MM.1S (cell line): ENCODE results near the gene TSPAN7.

Source experiments
- DNase-seq: peaks from one replicate; pipeline ENCODE4 v3.0.0-alpha.2; 2015
- H2AFZ ChIP-seq: fragments of 300-600 bp; sonication (generic); 2 replicates; pipeline ENCODE4 v1.6.0; 2016; ENCODE audit warnings: antibody characterized with exemption, low read length
- H3F3A ChIP-seq: fragments of 300-600 bp; sonication (generic); 2 replicates; pipeline ENCODE4 v1.6.1; 2016; ENCODE audit warnings: mild to moderate bottlenecking, antibody characterized with exemption, low read length, moderate library complexity, mixed read lengths; ENCODE audit not compliant: insufficient read depth
- H3K27ac ChIP-seq: fragments of 300-600 bp; sonication (generic); 2 replicates; pipeline ENCODE4 v1.5.1; 2016; ENCODE audit warnings: mild to moderate bottlenecking, low read length
- H3K27me3 ChIP-seq: fragments of 300-600 bp; sonication (generic); replicated peaks from 2 replicates; pipeline ENCODE4 v1.6.0; 2016; ENCODE audit warnings: low read length; ENCODE audit not compliant: insufficient read depth
- H3K36me3 ChIP-seq: fragments of 300-600 bp; sonication (generic); replicated peaks from 2 replicates; pipeline ENCODE4 v1.6.1; 2016; ENCODE audit warnings: mild to moderate bottlenecking, low read length, mixed read lengths; ENCODE audit not compliant: insufficient read depth
- H3K4me1 ChIP-seq: fragments of 300-600 bp; sonication (generic); 2 replicates; pipeline ENCODE4 v1.6.1; 2016; ENCODE audit warnings: low read length, mixed read lengths
- H3K4me2 ChIP-seq: fragments of 300-600 bp; sonication (generic); 2 replicates; pipeline ENCODE4 v1.6.0; 2016; ENCODE audit warnings: low read depth, low read length
- H3K4me3 ChIP-seq: fragments of 300-600 bp; sonication (generic); 2 replicates; pipeline ENCODE4 v1.5.1; 2016; ENCODE audit warnings: low read length, mixed read lengths
- H3K79me2 ChIP-seq: fragments of 300-600 bp; sonication (generic); 2 replicates; pipeline ENCODE4 v1.6.1; 2016; ENCODE audit warnings: mixed run types, low read length, mixed read lengths
- H3K9ac ChIP-seq: fragments of 300-600 bp; sonication (generic); 2 replicates; pipeline ENCODE4 v1.6.1; 2016; ENCODE audit warnings: low read length, mixed read lengths
- H3K9me2 ChIP-seq: fragments of 300-600 bp; sonication (generic); replicated peaks from 2 replicates; pipeline ENCODE4 v1.6.1; 2016; ENCODE audit warnings: mild to moderate bottlenecking, low read length, mixed read lengths; ENCODE audit not compliant: insufficient read depth
- H3K9me3 ChIP-seq: fragments of 300-600 bp; sonication (generic); replicated peaks from 2 replicates; pipeline ENCODE4 v1.6.1; 2016; ENCODE audit warnings: mild to moderate bottlenecking, low read length, mixed read lengths; ENCODE audit not compliant: insufficient read depth
- H4K20me1 ChIP-seq: fragments of 300-600 bp; sonication (generic); 2 replicates; pipeline ENCODE4 v1.6.1; 2016; ENCODE audit warnings: mild to moderate bottlenecking, low read length, moderate library complexity, mixed read lengths; ENCODE audit not compliant: insufficient read depth
- EZH2 ChIP-seq: fragments of 300-600 bp; sonication (generic); optimal IDR thresholded peaks from 2 replicates; pipeline ENCODE3; 2017; ENCODE audit warnings: low read depth, mild to moderate bottlenecking, antibody characterized with exemption, low read length, mixed read lengths
- EZH2phosphoT487 ChIP-seq: fragments of 300-600 bp; sonication (generic); IDR thresholded peaks from 2 replicates; pipeline ENCODE4 v1.6.1; 2018; ENCODE audit warnings: antibody characterized with exemption, low read length
- TF ChIP-seq, protein P1 (sequence below): fragments of 300-600 bp; sonication (generic); IDR thresholded peaks from 2 replicates; pipeline ENCODE4 v1.5.1; 2016; ENCODE audit warnings: antibody characterized with exemption, low read length, mixed read lengths

Gene TSPAN7

DNA sequence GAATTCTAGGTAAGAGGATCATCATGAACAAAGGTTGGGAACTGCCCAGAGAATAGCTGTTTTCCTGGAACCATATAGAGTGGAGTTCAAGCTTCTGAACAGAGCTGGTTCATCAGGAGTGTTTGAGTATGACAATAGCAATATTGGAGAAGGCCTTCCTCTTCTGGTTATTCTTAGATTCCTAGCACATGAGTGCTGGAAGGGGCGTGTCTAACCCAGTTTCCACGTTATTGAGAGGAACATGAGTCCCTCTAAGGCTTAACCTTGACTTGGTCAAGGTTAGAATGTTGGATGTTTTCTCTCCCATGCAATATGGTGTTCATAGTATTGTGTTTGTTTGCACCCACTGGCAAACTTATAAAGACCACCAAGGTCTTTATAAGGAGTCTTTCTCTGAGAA, 101.3 kb downstream of the TSPAN7 start:
- H3K27me3 ChIP-seq = no peaks in the 10 kb centered on the region
- H3K79me2 ChIP-seq = no peaks in the 10 kb centered on the region
- TF ChIP-seq, protein P1, sequence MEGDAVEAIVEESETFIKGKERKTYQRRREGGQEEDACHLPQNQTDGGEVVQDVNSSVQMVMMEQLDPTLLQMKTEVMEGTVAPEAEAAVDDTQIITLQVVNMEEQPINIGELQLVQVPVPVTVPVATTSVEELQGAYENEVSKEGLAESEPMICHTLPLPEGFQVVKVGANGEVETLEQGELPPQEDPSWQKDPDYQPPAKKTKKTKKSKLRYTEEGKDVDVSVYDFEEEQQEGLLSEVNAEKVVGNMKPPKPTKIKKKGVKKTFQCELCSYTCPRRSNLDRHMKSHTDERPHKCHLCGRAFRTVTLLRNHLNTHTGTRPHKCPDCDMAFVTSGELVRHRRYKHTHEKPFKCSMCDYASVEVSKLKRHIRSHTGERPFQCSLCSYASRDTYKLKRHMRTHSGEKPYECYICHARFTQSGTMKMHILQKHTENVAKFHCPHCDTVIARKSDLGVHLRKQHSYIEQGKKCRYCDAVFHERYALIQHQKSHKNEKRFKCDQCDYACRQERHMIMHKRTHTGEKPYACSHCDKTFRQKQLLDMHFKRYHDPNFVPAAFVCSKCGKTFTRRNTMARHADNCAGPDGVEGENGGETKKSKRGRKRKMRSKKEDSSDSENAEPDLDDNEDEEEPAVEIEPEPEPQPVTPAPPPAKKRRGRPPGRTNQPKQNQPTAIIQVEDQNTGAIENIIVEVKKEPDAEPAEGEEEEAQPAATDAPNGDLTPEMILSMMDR = no peak
- no peak for TF ChIP-seq EZH2
- no peaks in the 10 kb centered on the region for H4K20me1 ChIP-seq
- H3K4me3 ChIP-seq = no peak overlapping the region
- H3K9me3 ChIP-seq = no peaks in the 10 kb centered on the region
- no peak for DNase-seq
- H2AFZ ChIP-seq = no peak overlapping the region
- H3K4me2 ChIP-seq = no peak overlapping the region
- no peaks in the 10 kb centered on the region for H3K9me2 ChIP-seq
- no peak overlapping the region for H3K9ac ChIP-seq
- no peaks in the 10 kb centered on the region for H3K36me3 ChIP-seq
- H3K27ac ChIP-seq = no peak overlapping the region
- H3K4me1 ChIP-seq = peaks cover 23% of the 10 kb centered on the region
- H3F3A ChIP-seq = no peaks in the 10 kb centered on the region; the same call in 1 of the 2 replicates

- DNase-seq = peak; percentile 30
- Histone ChIP-seq H2AFZ (no peak overlapping the region), H3K27me3 (no peaks in the 10 kb centered on the region), H3K4me3 (no peak overlapping the region), H3K4me1 (peaks cover 25% of the 10 kb centered on the region), H3K36me3 (no peaks in the 10 kb centered on the region), H3K9me3 (no peaks in the 10 kb centered on the region), H4K20me1 (no peaks in the 10 kb centered on the region), H3K4me2 (no peak overlapping the region), H3K79me2 (no peaks in the 10 kb centered on the region), H3K9me2 (no peaks in the 10 kb centered on the region), H3K9ac (no peak overlapping the region), H3F3A (no peaks in the 10 kb centered on the region; the same call in 1 of the 2 replicates), H3K27ac (no peak overlapping the region)
- TF ChIP-seq, protein P1 = peak; percentile 48
- TF ChIP-seq EZH2 (no peak), EZH2phosphoT487 (no peak)
Measured at GRCh38 chrX:38664285-38664684, 102.9 kb downstream of the TSPAN7 start.

- no peak overlapping the region for H3K4me3 ChIP-seq
- no peaks in the 10 kb centered on the region for H3K9me3 ChIP-seq
- H4K20me1 ChIP-seq = no peaks in the 10 kb centered on the region
- no peaks in the 10 kb centered on the region for H3K27me3 ChIP-seq
- H3K9me2 ChIP-seq = no peaks in the 10 kb centered on the region
- peaks cover 20% of the 10 kb centered on the region for H3K4me1 ChIP-seq
- no peak overlapping the region for H2AFZ ChIP-seq
- H3F3A ChIP-seq = peaks cover 4% of the 10 kb centered on the region; the same call in 1 of the 2 replicates
- TF ChIP-seq, protein P1 = no peak
- TF ChIP-seq EZH2 (no peak), EZH2phosphoT487 (no peak)
- H3K9ac ChIP-seq = no peak overlapping the region
- no peak overlapping the region for H3K27ac ChIP-seq
- H3K36me3 ChIP-seq = no peaks in the 10 kb centered on the region
- H3K79me2 ChIP-seq = no peaks in the 10 kb centered on the region
- DNase-seq = no peak
- H3K4me2 ChIP-seq = no peak overlapping the region
Measured at GRCh38 chrX:38666909-38667308, 105.6 kb downstream of the TSPAN7 start.
